Sigmoid colon (tissue), 4 donors: ENCODE results near the gene PIP5K1C.

ENCODE experiments used
- EP300 ChIP-seq, 4 donors: sonication (generic); formaldehyde crosslinking; IDR thresholded peaks; one replicate each; pipeline ENCODE4 v1.6.1; 2017; ENCODE audit warnings: antibody characterized with exemption in 4 of 4
- POLR2A ChIP-seq, 2 donors: fragments of 450-650 bp; IDR thresholded peaks; one replicate each; pipeline ENCODE4 v1.6.1; 2016; ENCODE audit warnings: antibody characterized with exemption in 2 of 2, mild to moderate bottlenecking in 2 of 2, moderate library complexity in 2 of 2
- TF ChIP-seq, protein P1 (sequence below), 4 experiments: fragments of 450-650 bp in 3 of 4; fragments of 200-600 bp in 1 of 4; IDR thresholded peaks; one replicate each; pipeline ENCODE4 v1.5.1; 2016 to 2019; ENCODE audit warnings: antibody characterized with exemption in 4 of 4, mild to moderate bottlenecking in 3 of 4, moderate library complexity in 2 of 4

DNA sequence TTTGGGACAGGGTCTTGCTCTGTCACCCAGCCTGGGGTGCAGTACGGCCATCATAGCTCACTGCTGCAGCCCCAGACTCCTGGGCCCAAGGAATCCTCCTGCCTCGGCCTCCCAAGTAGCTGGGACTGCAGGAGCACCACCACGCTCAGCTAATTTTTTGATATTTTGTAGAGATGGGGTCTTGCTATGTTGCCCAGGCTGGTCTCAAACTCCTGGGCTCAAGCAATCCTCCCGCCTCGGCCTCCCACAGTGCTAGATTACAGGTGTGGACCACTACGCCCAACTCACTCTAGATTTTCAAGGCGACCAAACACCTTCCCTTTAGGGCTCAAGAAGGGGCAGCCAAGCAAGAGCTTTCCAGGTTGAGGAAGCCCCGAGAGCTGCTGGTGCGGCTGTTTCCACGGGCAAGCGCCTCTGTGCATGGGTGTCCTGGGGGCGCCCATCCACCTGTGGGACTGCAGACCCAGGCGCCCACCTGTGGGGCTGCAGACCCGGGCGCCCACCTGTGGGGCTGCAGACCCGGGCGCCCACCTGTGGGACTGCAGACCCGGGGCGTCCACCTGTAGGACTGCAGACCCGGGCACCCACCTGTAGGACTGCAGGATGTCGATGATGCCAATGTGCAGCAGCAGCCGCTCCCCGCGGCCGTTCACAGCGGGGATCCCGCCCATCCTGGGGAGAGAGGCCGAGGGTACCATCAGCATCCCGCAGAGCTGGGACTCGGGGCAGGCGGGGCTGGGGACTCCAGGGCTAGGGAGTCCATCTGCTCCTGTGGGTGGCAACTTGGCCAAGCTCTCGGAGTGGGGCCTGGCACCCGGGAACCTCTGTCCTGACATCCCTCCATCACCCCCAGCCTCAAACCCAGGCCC is 52.0 kb downstream of the PIP5K1C start:
- no peak for TF ChIP-seq EP300 (IDR thresholded peaks at IDR 0.05)
- TF ChIP-seq, protein P1, sequence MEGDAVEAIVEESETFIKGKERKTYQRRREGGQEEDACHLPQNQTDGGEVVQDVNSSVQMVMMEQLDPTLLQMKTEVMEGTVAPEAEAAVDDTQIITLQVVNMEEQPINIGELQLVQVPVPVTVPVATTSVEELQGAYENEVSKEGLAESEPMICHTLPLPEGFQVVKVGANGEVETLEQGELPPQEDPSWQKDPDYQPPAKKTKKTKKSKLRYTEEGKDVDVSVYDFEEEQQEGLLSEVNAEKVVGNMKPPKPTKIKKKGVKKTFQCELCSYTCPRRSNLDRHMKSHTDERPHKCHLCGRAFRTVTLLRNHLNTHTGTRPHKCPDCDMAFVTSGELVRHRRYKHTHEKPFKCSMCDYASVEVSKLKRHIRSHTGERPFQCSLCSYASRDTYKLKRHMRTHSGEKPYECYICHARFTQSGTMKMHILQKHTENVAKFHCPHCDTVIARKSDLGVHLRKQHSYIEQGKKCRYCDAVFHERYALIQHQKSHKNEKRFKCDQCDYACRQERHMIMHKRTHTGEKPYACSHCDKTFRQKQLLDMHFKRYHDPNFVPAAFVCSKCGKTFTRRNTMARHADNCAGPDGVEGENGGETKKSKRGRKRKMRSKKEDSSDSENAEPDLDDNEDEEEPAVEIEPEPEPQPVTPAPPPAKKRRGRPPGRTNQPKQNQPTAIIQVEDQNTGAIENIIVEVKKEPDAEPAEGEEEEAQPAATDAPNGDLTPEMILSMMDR (IDR thresholded peaks at IDR 0.05): no peak
- no peak for TF ChIP-seq POLR2A (IDR thresholded peaks at IDR 0.05)
